Choroid plexus epithelial cell (primary cell): ENCODE data around the gene C2orf81.

Experiments
- DNase-seq: peaks from one replicate; pipeline ENCODE4 v3.0.0-alpha.2; 2010; ENCODE audit warnings: low read depth
- H3K4me3 ChIP-seq: 2 replicates; pipeline ENCODE4 v1.5.1; 2011; ENCODE audit warnings: low read depth, mild to moderate bottlenecking, control low read depth, low read length, moderate library complexity
- CTCF ChIP-seq: conservative IDR thresholded peaks from 2 replicates; pipeline ENCODE4 v1.5.1; 2011; ENCODE audit warnings: low read depth, mild to moderate bottlenecking, control low read depth, inconsistent platforms, low read length, moderate library complexity

The C2orf81 gene

DNA sequence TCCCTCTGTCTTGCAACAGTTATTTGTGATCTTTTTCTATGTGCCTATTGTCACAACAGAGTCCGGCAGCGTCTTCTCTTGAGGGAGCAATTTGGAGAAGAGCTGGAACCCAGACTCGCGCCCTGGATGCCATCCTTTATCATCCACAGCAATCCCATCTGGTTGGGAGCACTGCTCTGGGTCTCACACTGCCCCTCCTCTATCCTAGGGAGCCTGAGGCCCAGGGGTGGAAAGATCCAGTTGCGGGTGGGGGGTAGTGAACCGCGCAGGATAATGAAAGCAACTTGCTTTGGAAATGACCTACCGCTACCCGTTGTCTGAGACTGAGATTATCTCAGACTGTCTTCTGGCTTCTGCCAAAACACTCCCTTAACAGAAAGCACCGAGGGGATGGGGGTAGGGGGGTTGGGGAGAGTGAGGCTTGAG is 37.5 kb upstream of the C2orf81 start:
- H3K4me3 ChIP-seq = peak overlapping the region; percentile 82
- TF ChIP-seq CTCF = no peak

DNA sequence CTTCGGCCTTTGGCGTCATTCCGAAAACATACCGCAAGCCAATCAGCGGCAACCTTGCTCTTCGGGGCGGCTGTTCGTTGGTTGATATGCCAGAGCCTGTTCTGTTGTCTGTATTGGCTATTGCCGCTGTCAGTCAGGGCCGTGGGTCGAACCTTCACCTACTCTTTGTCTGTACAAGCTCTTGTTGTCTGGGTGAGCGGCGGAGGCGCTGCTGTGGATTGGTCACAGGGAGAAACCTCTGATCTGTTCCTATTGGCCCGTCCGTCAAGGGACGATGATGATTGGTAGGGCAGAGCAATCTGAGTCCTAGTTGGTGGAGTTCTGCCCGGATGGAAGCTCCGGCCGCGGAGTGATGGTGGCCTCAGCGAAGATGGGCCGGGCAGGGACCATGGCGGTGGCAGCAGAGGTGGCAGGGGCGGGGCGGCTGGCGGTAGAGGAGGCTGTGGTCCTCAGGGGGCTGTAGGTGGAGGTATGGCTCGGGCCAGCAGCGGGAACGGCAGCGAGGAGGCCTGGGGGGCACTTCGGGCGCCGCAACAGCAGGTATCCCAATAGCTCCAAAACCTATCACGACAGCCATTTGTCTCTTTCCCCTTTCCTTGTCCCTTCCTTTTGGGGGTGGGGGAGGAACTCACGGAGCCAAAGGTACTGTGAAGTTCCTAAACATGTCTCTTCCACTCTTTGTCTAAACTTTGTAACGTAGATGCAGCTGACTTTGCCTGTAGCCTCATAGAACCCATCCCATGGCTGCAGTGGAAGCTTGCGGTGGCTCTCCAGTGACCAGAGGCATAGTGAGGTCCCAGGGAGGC is 36.9 kb upstream of the C2orf81 start, which contains the start of gene WBP1:
Gene WBP1, plus strand, starts transcription at position 307 of the 806 bp plus-strand sequence. Its CDS starts 165 bp downstream, at position 472.
- DNase-seq = peak; percentile 100
- TF ChIP-seq CTCF = no peak
- H3K4me3 ChIP-seq = peak within 1 kb of the TSS; percentile 82

More for the DNA sequence above, 37.5 kb upstream of the C2orf81 start:
- DNase-seq = no peak

DNA sequence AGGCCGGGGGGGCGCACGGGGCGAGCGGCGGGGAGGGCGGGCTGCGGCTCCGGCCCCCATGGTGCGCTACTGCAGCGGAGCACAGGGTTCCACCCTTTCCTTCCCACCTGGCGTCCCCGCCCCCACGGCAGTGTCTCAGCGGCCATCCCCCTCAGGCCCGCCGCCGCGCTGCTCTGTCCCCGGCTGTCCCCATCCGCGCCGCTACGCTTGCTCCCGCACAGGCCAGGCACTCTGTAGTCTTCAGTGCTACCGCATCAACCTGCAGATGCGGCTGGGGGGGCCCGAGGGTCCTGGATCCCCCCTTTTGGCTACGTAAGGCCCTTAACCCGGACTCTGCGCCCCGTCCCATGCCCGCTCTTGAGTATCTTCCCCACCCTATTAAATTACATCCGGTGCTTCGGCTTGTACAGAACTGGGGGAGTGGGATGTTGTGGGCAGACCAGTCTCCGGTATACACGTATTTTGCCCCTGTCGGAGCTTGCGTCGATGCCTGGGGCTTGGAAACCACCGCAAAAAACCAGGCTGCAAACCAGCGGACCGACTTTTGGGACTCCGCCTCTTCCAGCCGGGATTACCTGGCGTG is 36.2 kb upstream of the C2orf81 start:
- DNase-seq = no peak
- H3K4me3 ChIP-seq = peak overlapping the region; percentile 74
- no peak for TF ChIP-seq CTCF

DNA sequence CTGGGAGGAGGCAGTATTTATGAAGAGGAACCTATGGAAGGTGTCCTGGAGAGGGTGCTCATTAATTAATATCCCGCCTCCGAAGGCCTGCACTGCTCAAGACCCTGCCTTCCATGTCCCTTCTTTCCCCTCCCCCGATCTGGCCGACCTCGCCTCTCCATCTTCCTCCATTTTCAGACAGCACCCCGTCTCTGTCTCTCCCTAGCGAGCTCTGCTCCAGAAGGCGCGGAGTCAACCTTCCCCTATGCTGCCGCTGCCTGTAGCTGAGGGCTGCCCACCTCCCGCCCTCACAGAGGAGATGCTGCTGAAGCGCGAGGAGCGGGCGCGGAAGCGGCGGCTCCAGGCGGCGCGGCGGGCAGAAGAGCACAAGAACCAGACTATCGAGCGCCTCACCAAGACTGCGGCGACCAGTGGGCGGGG is 35.7 kb upstream of the C2orf81 start:
- DNase-seq = peak; percentile 58
- TF ChIP-seq CTCF = no peak

DNA sequence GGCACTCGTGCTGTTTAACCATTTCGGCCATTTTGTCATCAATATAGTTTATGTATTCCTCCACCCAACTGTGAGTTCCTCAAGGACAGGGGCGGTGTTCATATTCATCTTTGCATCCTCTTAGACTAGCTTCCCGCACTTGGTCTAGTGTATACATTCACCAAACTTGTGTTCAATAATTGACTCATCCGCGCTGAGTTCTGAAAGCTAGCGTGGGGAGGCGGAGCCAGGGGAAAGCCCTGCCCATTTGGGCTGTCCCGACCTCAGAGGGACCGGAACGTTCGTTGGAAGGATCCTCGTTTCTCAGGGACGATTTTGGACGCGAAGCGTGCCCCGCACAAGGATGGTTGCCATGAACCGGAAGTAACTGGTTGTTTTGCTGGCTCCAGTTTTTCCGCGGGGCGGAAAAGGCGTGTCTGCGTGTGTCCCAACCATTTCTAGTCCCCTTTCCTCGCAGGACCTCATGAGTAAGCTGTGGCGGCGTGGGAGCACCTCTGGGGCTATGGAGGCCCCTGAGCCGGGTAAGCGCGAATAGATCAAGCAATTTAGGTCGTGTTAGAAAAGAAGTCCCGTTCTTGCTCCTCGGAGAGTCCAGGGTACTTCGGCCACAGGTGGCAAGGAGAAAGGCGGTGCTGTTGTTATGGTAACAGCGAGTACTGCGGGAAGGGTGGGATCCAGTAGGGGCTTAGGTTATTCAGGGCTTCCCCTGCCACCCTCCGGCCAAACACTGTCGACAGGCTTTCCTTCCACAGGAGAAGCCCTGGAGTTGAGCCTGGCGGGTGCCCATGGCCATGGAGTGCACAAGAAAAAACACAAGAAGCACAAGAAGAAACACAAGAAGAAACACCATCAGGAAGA is 33.5 kb upstream of the C2orf81 start, which contains the start of gene INO80B:
Gene INO80B, plus strand, starts transcription at position 434 of the 858 bp plus-strand sequence. Its CDS starts 30 bp downstream, at position 464.
- TF ChIP-seq CTCF = no peak
- peak; percentile 99 for DNase-seq
- H3K4me3 ChIP-seq = peak within 1 kb of the TSS; percentile 70

More for the DNA sequence above, 35.7 kb upstream of the C2orf81 start:
- H3K4me3 ChIP-seq = peak overlapping the region; percentile 74

DNA sequence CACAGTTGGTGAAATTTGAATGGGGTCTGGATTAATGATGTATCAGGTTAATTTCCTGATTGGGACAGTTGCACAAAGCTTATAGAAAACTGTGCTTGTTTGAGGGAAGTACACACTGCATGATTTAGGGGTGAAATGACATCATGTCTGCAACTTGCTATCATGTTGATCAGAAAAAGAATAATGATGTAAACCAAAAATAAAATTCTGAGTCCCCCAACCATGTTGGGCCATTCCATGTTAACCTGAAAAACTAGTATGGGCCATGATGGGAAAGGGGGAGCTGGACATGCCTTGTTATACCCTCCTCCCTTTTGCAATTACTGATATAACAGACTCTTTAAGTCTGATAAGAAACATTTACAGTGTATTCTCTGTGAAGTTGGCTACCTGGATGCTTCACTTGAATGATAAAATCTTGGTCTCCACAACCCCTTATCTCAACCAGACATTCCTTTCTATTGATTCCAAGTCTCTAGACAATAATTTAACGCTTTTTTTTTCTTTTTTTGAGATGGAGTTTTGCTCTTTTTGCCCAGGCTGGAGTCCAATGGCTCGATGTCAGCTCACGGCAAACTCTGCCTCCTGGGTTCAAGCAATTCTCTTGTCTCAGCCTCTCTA is 29.3 kb upstream of the C2orf81 start:
- TF ChIP-seq CTCF = no peak
- no peak overlapping the region for H3K4me3 ChIP-seq
- no peak for DNase-seq
